Right renal cortex interstitium (tissue), 3 donors: ENCODE data around the gene DAB1. TPM values are rescaled to one million over a fixed set of nuclear protein-coding genes. Genes with fewer than 3 reads are reported as not detected.

ENCODE experiments used
- DNase-seq, 3 donors: peaks; one replicate each; pipeline ENCODE4 v3.0.0-alpha.2; 2013; ENCODE audit warnings: low read depth in 3 of 3, low spot score in 2 of 3
- polyA plus RNA-seq, 3 donors: library from polyadenylated mRNA; unstranded; fragments of 120-200 nt; gene quantifications; one replicate each; pipeline ENCODE4 v1.2.1, GENCODE V29; 2013; ENCODE audit not compliant: insufficient read length in 3 of 3

DAB1 gene
- polyA plus RNA-seq, 3 donors: 6.3 to 6.9 (median 6.7) TPM

DNA sequence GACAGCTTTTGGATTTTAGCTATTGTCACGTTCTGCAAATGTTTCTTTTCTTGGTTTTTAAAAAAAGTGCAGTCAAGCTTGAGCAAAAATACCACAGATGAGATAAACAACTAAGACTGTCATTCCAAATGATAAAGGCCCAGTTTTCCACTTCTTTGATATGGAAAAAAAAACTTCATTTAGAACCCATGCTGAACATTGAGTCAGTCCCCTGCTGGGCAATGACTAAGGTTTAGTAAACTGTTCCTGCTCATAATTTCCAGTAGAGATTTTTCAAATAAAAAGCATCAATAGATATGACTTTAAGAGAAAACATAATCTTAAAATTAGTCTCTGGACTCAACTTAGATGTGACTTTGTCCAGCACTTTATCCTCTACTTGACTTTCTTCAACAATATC lies 290.2 kb downstream of the DAB1 start:
- no peak for DNase-seq

GRCh38 chr1:57132993-57133622 lies 290.8 kb downstream of the DAB1 start:
- no peak for DNase-seq

- DNase-seq: no peak
Observed at GRCh38 chr1:57131701-57132394, 292.0 kb downstream of the DAB1 start.

- DNase-seq: no peak
Observed at GRCh38 chr1:57131257-57131656, 292.6 kb downstream of the DAB1 start.

- DNase-seq: no peak
Observed at GRCh38 chr1:57129865-57130264, 294.0 kb downstream of the DAB1 start.

DNA sequence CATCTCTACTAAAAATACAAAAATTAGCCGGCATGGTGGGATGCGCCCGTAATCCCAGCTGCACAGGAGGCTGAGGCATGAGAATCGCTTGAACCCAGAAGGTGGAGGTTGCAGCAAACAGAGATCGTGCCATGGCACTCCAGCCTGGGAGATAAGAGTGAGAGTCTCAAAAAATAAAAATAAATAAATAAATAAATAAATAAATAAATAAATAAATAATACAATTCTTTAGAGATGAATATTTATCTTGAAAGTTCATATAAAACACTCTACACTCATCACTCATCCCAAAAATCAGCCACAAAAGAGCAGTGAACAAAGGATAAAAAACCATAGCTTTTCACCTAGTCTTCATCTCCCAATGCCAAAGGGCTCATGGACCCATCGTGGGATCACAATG lies 295.9 kb downstream of the DAB1 start:
- no peak for DNase-seq

- DNase-seq: no peak
Observed at GRCh38 chr1:57124768-57125446, 299.0 kb downstream of the DAB1 start.

DNA sequence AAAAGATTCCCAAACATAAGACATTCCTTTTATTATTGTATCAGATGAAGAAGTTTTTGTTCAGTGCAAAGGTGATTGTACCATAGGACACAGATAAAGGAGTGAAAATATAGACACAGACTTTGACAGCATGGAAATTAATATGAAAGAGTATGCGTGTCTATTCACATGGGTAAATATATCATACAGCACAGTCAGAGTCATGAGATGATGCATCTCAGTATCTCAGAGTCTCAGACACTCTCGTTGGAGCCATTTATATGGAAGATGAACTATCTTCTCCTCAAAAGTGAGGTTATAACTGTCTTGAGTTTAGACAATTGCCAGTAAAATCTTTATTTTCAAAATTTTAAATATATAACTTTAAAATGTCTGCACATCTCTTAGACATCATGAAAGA lies 299.7 kb downstream of the DAB1 start:
- DNase-seq: no peak

- DNase-seq: no peak
Observed at GRCh38 chr1:57122031-57122430, 301.8 kb downstream of the DAB1 start.

GRCh38 chr1:57118948-57119603 lies 304.8 kb downstream of the DAB1 start:
- no peak for DNase-seq

DNA sequence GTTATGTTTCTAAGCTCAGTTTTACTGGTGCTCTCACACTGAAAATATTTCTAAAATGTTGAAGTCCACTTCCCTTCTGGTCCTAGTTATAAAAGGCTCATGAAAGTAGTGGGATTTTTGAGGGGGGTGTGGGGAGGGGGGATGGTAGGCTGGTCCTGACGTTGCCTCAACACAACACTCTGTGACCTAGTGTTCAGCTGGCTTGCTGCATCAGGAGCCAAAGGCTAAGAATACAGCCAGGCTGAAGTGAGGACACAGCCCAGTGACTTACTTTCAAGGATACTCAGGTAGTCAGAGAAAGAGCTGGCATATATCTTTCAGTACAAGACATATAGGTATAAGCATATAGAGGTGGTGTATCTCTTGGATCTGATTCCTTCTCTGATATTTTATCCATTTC lies 306.1 kb downstream of the DAB1 start:
- DNase-seq: no peak

GRCh38 chr1:57116871-57117270 lies 307.0 kb downstream of the DAB1 start:
- DNase-seq: no peak

- DNase-seq: no peak
Observed at GRCh38 chr1:57115030-57115614, 308.7 kb downstream of the DAB1 start.

DNA sequence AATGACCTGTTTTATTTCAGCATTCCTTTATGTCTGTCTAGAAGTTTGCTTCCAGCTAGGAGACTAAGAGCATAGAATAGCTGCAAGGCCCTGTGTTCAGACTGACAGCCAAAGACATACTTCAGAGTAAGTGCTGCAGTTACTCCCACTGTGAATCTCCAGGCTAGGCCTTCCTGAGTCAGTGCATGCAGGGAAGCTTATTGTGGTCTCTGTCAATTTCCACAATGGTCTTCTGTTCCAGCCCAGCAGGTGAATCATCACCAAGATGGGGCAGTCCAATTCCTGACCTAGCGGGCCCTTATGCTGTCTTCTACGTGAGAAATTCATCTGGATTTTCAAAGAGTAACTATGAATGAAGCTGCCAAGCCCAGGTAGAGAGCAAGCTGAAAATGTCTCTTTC lies 311.7 kb downstream of the DAB1 start:
- no peak for DNase-seq

DNA sequence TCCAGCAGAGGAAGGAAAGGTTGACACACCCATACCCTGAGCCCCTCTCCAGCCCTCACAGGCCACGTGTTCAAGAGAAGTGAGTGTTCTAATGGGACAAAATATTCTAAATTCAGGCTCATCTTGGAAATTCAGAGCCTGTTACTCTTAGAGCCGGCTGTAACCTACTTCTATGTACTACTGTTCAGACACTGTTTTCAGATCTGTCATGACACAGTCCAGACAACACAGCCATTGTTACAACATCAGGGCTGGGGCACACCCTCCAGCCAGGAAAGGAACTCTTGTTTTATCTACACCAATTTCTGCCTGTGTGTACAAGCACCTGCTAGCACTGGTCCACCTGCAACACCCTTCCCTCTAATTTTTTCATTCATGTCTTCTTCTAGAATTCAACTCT lies 312.7 kb downstream of the DAB1 start:
- no peak for DNase-seq

GRCh38 chr1:57109883-57110282 lies 314.0 kb downstream of the DAB1 start:
- no peak for DNase-seq

DNA sequence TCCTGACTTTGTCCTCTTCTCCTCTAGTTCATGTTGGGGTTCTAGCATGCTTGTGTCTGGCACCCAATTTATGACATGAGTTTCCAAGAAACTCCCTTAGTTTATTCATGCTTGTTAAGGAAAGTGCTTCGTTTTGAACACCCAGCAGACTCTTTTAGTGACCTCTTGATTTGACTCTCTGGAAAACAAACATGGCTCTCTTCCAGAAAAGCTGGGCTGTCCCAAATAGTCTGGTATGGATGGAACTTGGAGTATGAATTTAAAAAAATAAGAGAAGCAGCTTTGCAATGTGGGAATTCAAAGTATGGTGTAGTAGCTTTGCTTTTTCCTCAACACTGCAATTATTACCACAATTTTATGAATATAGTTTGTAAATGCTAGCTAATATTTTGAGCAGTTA lies 314.6 kb downstream of the DAB1 start:
- DNase-seq: no peak

GRCh38 chr1:57106296-57106695 lies 317.6 kb downstream of the DAB1 start:
- no peak for DNase-seq

- no peak for DNase-seq
Observed at GRCh38 chr1:57102561-57103326, 321.1 kb downstream of the DAB1 start.

GRCh38 chr1:57101209-57101608 lies 322.7 kb downstream of the DAB1 start:
- no peak for DNase-seq
